ENCODE measurements around the gene TM4SF5.

DNA sequence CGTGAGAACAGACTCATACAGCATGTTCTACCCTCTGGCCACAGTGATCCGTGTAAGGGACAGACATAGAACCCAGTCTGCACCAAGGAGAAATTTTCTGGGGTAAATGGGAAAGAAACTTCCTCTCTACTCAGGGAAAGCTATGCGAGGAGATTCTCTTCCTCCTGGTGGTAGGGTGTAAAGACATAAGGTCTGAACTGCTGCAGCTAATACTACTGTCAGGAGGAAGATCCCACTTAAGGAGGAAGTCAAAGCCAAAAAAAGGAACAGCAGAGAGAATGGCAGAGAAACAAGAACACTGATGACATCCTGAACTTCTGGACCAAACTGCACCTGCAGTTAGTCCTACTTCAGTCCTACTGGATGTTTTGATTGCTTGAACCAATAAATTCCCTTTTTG is 7.1 kb upstream of the TM4SF5 start:
- TF ChIP-seq, protein P1, sequence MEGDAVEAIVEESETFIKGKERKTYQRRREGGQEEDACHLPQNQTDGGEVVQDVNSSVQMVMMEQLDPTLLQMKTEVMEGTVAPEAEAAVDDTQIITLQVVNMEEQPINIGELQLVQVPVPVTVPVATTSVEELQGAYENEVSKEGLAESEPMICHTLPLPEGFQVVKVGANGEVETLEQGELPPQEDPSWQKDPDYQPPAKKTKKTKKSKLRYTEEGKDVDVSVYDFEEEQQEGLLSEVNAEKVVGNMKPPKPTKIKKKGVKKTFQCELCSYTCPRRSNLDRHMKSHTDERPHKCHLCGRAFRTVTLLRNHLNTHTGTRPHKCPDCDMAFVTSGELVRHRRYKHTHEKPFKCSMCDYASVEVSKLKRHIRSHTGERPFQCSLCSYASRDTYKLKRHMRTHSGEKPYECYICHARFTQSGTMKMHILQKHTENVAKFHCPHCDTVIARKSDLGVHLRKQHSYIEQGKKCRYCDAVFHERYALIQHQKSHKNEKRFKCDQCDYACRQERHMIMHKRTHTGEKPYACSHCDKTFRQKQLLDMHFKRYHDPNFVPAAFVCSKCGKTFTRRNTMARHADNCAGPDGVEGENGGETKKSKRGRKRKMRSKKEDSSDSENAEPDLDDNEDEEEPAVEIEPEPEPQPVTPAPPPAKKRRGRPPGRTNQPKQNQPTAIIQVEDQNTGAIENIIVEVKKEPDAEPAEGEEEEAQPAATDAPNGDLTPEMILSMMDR (IDR thresholded peaks at IDR 0.05) = no peak
- no peak for TF ChIP-seq POLR2A (IDR thresholded peaks at IDR 0.05)
